Neural cell (in vitro differentiated cells): ENCODE measurements around the gene RNU1-3.
"Not testable (repeated sequence)": the region's sequence is repeated elsewhere in the genome, so short reads cannot be mapped to it uniquely, and the experiment has no call there.

Experiments
- CTCF ChIP-seq: fragments of 450-650 bp; IDR thresholded peaks from 2 replicates; pipeline ENCODE4 v1.5.1; 2014; ENCODE audit warnings: antibody characterized with exemption, mild to moderate bottlenecking, moderate library complexity; ENCODE audit not compliant: poor library complexity, severe bottlenecking
- EZH2 ChIP-seq: fragments of 200-600, 300-800 bp; shearing (Covaris generic), sonication (generic); IDR thresholded peaks from 2 replicates; pipeline ENCODE4 v1.6.1; 2014; ENCODE audit warnings: antibody characterized with exemption, low read length, borderline replicate concordance, mild to moderate bottlenecking; ENCODE audit not compliant: insufficient read depth, poor library complexity, severe bottlenecking
- REST ChIP-seq: IDR thresholded peaks from 2 replicates; pipeline ENCODE4 v1.6.1; 2012; ENCODE audit warnings: borderline replicate concordance
- SMC3 ChIP-seq: fragments of 450-650 bp; conservative IDR thresholded peaks from 2 replicates; pipeline ENCODE4 v1.6.1; 2014; ENCODE audit warnings: antibody characterized with exemption, mild to moderate bottlenecking, moderate library complexity; ENCODE audit not compliant: poor library complexity

GRCh38 chr1:16623337-16623736, 43.4 kb downstream of the RNU1-3 start:
- not testable (repeated sequence) for TF ChIP-seq CTCF, EZH2, REST, SMC3
